Panc1 (cell line): ENCODE data around the gene EPS8L1. TPM values are rescaled to one million over a fixed set of nuclear protein-coding genes. Genes with fewer than 3 reads are reported as not detected.

Experiments used
- ATAC-seq: fragments of 200-7000 bp; cut with Tn5 transposase; 2 replicates; pipeline ENCODE4 v1.9.1; 2020; ENCODE audit warnings: mild to moderate bottlenecking, moderate library complexity
- BruUV-seq: library from RNA; stranded (reverse); fragments of 400-500 nt; replicated peaks from 2 replicates; lab custom pipeline; 2021; lab: Mats Ljungman, UMichigan
- CTCF ChIA-PET: fragments of 300-600 bp; sonication (Branson Sonifier 250); formaldehyde crosslinking; loops from one replicate; lab custom pipeline; 2022; ENCODE audit warnings: antibody characterized with exemption; lab: Charles Lee
- POLR2A ChIA-PET: fragments of 300-600 bp; sonication (Branson Sonifier 250); formaldehyde crosslinking; loops from one replicate; lab custom pipeline; 2022; ENCODE audit warnings: antibody characterized with exemption; lab: Charles Lee
- DNase-seq: peaks from one replicate; pipeline ENCODE4 v3.0.0-alpha.2; 2010; ENCODE audit warnings: low read depth, low spot score
- H3K27ac ChIP-seq: 2 replicates; pipeline ENCODE4 v1.5.1; 2011; ENCODE audit warnings: mild to moderate bottlenecking, low read length, inconsistent platforms
- H3K27me3 ChIP-seq: fragments of 200-500 bp; sonication (Bioruptor generic); 2 replicates; pipeline ENCODE4 v1.6.0; 2014; ENCODE audit warnings: low read length, inconsistent platforms; ENCODE audit not compliant: control insufficient read depth, insufficient read depth
- H3K36me3 ChIP-seq: fragments of 200-500 bp; sonication (Bioruptor generic); 2 replicates; pipeline ENCODE4 v1.5.1; 2014; ENCODE audit warnings: inconsistent platforms, mild to moderate bottlenecking, low read length, moderate library complexity; ENCODE audit not compliant: control insufficient read depth, insufficient read depth
- H3K4me1 ChIP-seq: 2 replicates; pipeline ENCODE4 v1.5.1; 2011; ENCODE audit warnings: inconsistent platforms, mild to moderate bottlenecking, low read length, moderate library complexity; ENCODE audit not compliant: control insufficient read depth, insufficient read depth
- H3K4me3 ChIP-seq, 2 experiments: 2 replicates each; pipeline ENCODE4 v1.5.1; 2011 to 2012; ENCODE audit warnings: low read depth in 2 of 2, low read length in 2 of 2, mild to moderate bottlenecking in 2 of 2, inconsistent platforms in 1 of 2, moderate library complexity in 1 of 2
- H3K9me3 ChIP-seq: fragments of 200-500 bp; sonication (Bioruptor generic); 2 replicates; pipeline ENCODE4 v1.5.1; 2014; ENCODE audit warnings: low read depth, mild to moderate bottlenecking, inconsistent platforms, low read length, moderate library complexity; ENCODE audit not compliant: control insufficient read depth, insufficient read depth
- CTCF ChIP-seq: fragments of 450-650 bp; IDR thresholded peaks from 2 replicates; pipeline ENCODE4 v1.5.1; 2017; ENCODE audit warnings: mild to moderate bottlenecking
- POLR2AphosphoS5 ChIP-seq: IDR thresholded peaks from 2 replicates; pipeline ENCODE4 v1.6.1; 2012; ENCODE audit warnings: mild to moderate bottlenecking, low read depth, low read length, moderate library complexity
- REST ChIP-seq, 2 experiments: IDR thresholded peaks; 2 replicates each; pipeline ENCODE4 v1.6.1; 2011 to 2012; ENCODE audit warnings: low read depth in 2 of 2, control low read depth in 1 of 2, low read length in 1 of 2, mild to moderate bottlenecking in 1 of 2, moderate library complexity in 1 of 2; ENCODE audit not compliant: insufficient read depth in 1 of 2
- SIN3A ChIP-seq: IDR thresholded peaks from 2 replicates; pipeline ENCODE4 v1.6.1; 2012; ENCODE audit warnings: low read depth, mild to moderate bottlenecking, low read length, moderate library complexity, borderline replicate concordance; ENCODE audit not compliant: insufficient read depth
- TCF7L2 ChIP-seq: IDR thresholded peaks from 2 replicates; pipeline ENCODE4 v1.6.1; 2011; ENCODE audit warnings: mild to moderate bottlenecking, low read depth, low read length, inconsistent platforms
- in situ Hi-C: cut with HindIII; loops from 2 replicates; pipeline ENCODE4 v1.10.0; 2016; ENCODE audit warnings: low sequenced_read_pairs, low pct_unique_long_range_greater_than_20kb
- intact Hi-C: fragments of 100-400 bp; cut with micrococcal nuclease; formaldehyde crosslinking; loops from one replicate; pipeline ENCODE4 v1.10.0; 2022; ENCODE audit not compliant: unreplicated experiment
- total RNA-seq: library from RNA; stranded (reverse); gene quantifications from one replicate; pipeline ENCODE4 v1.2.1, GENCODE V29; 2021; ENCODE audit not compliant: unreplicated experiment

The EPS8L1 gene
- total RNA-seq, 1 experiment from 2014 or later: 11.0 TPM

DNA sequence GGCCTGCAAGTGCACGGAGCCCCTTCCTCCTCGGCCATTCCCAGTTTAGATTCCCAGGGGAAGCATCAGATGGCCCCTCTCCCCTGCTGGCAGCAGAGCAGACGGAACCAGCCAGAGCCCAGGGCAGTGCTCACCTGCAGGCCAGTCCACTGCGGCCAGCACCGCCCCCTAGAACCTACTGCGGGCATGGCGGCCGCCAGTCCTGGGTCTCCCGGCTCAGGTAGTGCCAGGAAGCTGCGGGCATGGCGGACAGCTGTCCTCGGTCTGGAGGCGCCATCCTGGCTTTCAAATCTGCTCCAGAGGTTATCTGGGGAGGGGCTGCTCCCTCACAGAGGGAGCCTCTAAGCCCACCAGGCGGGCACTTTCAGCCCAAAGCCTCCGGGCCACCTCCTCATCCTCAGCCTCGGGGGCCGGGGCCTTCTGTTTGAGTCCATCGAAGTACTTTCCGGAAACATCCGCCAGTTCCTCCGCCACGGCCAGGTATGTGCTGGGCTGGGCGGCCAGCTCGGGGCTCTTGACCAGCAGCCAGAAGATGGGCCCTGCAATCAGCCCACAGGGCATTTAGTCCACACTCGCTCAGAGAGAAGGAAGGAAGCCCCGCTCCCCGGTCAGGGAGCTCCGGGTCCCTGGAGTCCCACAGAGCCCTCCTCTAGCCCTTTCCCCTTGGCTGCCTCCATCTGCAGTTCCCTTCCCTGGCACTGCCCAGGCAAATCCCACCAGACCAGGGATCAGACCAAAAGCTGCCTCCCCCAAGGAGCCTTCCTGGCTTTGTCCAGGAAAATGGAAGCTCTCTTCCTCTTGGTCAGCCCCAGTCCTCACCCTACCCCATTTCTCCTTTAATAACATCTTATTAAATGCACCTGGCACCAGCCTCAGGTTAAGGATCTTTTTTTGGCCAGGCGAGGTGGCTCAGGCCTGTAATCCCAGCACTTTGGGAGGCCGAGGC is 30.6 kb upstream of the EPS8L1 start:
- in situ Hi-C loops (no loop called here), intact Hi-C loops (no loop called here)
- no peak for DNase-seq
- ChIA-PET POLR2A (interaction anchor here (0.5 kb wide), 1 partner anchor 30 kb away, joined by 3 read pairs; no protein-coding TSS in a partner anchor), CTCF (no interaction called here)
- no peak for ATAC-seq
- no TSS peak for BruUV-seq
- Histone ChIP-seq H3K27ac (no peak overlapping the region), H3K9me3 (no peaks in the 10 kb centered on the region), H3K4me3 (no peak overlapping the region), H3K36me3 (no peaks in the 10 kb centered on the region; the same call in 1 of the 2 replicates), H3K4me1 (no peaks in the 10 kb centered on the region), H3K27me3 (no peaks in the 10 kb centered on the region)
- TF ChIP-seq CTCF (no peak), SIN3A (no peak), POLR2AphosphoS5 (no peak), TCF7L2 (no peak), REST (IDR thresholded peaks at IDR 0.05; ENCODE audit: insufficient read depth in 1 of 2, low read depth in 2 of 2, low read length in 1 of 2) (no peak)

DNA sequence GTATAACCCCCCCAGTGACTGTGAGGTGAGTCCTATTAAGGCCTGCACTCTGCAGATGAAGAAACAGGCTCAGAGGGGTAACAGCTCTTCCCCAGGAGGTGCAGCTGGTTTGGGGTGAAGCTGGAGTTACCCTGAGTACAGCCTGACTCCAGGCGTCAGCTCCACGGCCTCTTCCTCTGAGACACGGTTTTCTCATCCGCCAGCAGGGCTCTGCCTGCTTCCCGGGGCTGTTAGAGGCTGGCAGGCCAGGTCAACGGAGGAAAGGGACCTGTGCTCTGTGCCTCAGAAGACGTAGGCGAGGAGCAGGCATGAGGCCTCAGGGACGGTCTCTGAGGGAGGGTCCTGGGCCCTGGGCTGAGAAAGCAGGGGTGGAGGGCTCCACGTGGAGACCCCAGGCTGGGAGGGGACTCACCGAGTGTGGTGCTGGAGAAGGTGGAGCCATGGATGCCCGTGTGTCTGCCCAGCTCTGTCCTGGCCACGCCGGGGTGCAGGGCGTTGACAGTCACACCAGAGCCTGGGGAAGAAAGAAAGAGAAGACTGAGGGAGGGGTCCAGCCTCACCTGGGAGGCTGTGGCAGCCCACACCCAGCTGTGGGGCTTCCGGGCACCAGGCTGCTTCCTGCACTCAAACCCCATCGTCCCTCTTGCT is 28.6 kb upstream of the EPS8L1 start:
- in situ Hi-C loops: no loop called here
- no peaks in the 10 kb centered on the region for H3K27me3 ChIP-seq
- ATAC-seq: no peak; the same call in 1 of the 2 replicates
- no peak for TF ChIP-seq REST (IDR thresholded peaks at IDR 0.05; ENCODE audit: insufficient read depth in 1 of 2, low read depth in 2 of 2, low read length in 1 of 2)
- no peak for TF ChIP-seq SIN3A
- no peak for TF ChIP-seq TCF7L2
- no TSS peak for BruUV-seq
- no peaks in the 10 kb centered on the region for H3K9me3 ChIP-seq
- ChIA-PET CTCF (no interaction called here), POLR2A (no interaction called here)
- H3K36me3 ChIP-seq: peaks cover 3% of the 10 kb centered on the region; the same call in 1 of the 2 replicates
- intact Hi-C loops: no loop called here
- no peak overlapping the region for H3K4me3 ChIP-seq
- no peaks in the 10 kb centered on the region for H3K4me1 ChIP-seq
- no peak overlapping the region for H3K27ac ChIP-seq
- no peak for DNase-seq
